Cortex of kidney (tissue), 1 donor: ENCODE measurements around the gene ITGA6.

Source experiments
- DNase-seq: peaks from one replicate; lab custom pipeline; 2025; lab: John Stamatoyannopoulos, UW

ITGA6 gene

DNA sequence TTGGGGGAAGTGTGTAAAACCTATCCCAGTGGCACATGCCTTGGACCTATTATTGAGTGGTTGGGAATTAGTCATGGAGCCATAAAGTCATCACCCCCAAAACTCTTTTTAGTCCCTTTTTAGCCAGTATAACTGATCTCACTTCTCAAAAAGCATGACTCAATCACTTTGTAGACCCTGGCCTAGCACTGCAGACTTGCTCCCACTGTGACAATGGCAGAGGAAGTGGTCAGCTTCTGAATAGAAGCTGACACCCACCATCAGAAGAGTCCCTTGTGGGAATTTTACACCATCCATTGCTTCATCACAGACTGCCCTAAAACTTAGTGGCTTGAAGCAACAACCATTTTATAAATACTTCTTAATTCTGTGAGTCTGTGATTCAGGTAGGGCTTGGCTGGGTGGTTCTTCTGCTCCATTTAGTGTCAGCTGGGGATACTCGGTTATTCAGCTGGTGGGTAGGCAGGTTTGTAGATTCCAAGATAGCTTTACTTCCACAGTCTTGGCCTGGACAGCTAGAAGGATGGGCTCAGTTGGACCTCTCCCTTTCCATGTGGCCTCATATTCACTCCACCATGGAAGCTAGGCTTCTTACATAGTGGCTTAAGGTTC lies 10.8 kb upstream of the ITGA6 start:
- DNase-seq = no peak

DNA sequence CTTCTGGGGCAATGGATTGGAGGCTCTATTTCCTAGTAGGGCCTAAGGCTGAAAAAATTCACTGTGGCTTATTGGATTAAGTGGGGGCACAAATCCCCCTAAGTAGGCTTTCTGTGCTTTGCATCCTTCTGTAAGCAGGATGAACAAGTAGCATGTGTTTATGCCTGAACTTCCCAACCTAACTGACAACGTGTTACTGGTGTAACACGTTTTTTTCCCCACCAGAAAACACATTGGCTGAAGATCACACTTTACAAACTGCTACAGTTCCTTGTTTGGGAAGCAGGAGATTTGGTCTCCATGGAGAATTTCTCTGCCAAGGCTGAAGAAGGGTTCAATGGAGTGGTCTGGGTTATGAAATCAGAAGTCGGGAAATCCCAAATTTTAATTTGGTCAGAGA lies 7.2 kb upstream of the ITGA6 start:
- no peak for DNase-seq

DNA sequence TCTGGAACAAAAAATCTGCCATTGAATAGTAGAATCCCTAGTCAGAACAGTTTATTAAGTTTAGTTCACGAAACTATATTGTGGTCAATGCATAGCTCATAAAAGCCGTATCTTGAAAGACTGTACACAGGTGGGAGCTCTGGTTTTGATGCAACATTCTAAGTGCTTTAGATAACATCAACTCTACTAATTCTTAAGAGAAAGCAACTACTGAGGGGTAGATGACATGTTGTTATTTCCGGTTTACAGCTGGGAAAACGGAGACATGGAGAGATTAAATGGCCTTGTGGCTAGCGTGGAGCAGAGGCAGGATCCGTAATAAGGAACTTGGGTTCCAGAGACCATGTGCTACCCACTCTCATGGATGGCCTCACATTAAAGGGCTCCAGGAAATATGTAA lies 4.2 kb upstream of the ITGA6 start:
- no peak for DNase-seq

DNA sequence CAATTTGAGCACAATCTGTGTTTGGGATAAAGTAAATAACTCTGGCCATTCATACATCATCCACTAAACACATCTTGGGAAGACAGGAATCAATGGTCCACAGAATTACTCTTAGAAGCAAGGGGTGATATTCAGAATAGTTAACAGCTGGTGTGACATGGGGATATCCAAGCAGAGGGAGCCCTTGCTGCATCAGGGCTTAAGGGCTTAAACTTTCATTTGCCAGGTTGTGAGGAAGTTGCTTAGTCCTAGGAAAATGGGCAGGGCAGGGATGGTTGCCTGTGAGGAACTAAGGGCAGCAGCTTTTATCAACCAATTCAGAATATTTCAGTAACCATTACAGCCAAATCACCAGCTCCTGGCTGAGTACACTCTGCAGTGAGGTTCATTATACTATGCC lies 2.0 kb upstream of the ITGA6 start:
- DNase-seq = no peak

DNA sequence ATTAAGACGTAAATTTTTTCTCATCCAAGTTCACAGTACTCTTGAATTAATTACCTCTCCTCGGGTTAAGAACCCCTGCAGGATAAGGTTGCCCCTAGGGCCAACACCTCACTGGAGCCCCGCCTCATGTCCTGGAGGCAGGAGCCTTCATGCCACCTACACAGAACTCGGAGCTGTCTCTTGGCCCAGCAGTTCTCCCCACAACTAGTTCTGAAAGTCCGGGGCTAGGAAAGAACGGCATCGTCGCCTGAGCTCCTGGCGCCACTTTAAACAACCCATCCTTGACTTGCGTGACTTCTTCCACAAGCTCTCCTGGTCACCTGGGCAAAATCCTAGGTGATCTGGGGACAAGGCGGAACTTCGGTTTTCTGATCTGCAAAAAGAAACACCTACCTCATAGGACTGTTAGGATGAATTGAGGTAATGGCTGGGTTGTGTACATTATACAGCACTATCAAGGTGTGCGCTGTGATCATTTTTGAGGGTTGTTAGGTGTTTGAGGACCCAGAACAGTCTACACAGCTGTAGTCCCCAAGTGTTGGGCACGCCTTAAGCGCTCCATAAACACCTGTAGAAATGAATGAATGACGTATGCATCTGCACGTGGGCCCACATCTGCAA lies 641 bp upstream of the ITGA6 start:
- no peak for DNase-seq

DNA sequence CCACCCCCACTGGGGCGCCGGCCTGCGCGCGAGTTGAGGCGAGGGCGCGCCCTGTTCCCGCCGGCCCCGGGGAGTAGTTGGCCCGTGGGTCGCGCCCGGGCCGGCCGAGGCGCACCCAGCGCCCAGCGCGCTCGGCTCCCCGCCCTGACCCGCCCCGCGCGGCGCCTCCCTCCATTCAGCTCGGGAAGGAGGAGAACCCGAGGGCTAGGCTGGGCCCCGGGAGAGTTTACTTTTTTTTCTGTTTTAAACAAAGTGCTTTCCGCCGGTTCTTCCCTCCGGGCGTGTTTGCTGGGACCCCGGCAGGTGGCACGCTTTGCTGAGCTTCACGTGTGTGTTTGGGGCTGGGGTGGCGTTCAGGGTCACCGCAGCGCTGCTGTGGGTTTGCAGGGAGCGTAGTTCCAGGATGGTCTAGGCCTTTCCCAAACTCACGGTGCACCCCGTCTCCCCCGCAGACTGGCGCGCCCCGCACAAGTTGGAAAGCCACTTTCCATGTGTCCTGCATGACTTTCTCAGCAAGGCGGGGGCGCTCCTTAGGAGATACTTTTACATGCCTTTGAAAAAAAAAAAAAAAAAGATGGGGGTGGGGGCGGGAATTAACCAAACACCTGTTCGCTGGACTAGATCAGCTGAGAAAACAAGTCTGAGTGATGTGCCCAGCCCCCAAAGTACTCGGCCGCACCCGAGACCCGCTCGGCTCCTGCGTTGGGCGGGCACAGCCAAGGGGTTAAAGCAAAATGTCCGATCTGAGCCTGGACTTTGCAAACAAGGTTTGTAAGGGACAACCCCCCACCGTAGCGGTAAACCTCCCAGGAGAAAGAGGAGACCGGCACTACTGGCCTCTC lies 825 bp downstream of the ITGA6 start:
- DNase-seq = peak; percentile 7

DNA sequence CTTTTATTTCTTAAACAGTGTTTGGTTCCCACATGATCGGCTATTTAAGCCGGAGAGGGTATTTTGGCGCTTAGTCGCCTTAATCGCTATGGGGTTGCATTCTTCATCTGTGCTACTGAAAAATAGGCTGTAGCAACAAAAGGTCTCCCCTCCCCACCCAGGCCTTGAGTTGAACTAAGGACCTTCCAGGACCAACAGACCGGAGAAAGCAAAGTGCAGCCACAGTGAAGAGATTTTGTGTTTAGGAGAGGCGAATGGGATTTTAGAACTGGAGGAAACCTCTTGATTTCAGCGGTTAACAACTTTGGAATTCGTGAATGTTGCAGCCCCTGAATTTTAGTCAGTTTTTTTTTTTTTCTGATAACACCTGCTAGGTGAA lies 1.4 kb downstream of the ITGA6 start:
- no peak for DNase-seq

DNA sequence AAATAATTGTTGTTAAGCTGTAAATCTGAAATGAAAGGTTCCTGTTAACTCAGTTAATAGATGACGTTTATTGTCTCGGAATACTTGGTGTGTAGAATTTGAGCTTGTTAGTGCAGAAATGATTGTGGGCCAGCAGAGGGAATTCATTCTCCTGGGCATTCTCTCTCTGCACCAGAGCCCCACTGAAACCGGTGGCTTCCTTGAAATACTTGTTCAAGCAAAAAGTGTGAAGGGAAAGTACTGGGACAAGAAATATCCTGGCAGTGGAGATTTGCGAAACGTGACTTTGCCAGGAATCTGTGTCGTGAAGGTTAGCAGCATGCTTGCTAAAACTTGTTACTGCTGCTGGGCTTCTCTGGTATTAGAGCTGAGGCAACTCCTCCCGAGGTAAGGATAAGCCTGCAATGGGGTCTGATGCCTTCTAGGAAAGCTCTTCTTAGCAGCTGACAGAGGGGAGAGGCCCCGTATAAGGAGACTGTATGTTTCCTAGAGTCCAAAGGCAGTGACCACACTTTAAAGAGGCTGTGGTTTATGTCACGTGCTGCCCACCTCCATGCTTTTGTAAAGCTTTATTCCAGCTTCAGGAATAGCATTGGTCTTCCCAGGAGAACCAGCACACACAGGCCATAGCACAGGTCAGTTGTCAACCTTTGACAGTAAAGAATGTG lies 2.0 kb downstream of the ITGA6 start:
- no peak for DNase-seq

DNA sequence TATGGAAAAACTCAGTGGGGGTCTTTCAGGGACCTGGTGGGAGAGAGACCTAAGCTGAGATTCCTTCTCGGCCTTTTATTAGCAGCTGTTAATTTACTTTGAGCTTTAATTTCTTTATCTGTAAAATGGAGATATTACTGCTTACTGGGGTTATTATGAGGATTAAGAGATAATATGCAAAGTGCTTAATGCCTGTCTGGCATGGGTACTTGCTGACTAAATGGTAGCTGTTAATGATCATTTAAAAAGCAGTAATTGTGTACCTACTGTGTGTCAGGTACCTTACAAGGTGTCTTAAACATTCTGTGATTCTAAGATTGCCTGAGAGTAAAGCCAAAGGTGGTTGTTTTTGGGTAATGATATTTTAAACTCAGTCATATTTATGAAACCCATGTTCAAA lies 2.6 kb downstream of the ITGA6 start:
- no peak for DNase-seq

DNA sequence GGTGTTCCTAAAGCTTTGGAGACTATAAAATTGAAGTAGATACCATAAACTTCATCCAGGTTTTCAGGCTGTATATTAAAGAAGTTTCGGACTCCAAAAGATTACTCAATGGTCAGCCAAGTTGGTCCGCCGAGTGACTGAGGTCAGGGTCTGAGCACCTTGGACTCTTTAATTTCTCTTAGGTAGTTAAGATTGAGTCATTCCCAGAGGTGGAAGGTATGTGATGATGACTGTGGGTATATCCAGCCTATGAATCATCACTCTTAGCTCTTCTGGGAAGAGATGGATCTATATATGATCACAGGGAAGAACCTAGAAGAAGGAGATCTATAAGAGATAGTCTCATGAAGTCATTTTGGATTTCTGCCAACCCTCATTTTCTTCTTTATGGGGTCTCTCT lies 3.3 kb downstream of the ITGA6 start:
- DNase-seq = no peak

DNA sequence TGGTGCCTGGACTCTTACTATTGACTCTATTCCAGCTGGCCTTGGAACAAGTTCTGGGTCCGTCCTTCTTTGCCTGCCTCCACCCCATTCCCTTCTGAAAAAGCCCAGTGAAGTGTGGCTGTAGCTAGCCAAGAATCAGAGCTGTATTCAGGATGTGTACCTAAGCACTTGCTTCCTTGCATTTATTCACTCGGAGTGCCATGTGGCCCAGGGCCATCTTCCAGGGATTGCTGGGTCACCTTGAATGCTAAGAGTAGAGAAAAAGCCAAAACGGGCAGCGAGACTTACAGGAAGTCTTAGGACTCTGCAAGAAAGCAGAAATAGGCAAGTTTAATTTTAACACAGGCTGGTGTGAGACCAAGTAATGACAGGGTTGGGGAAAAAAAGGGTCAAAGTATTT lies 4.1 kb downstream of the ITGA6 start:
- no peak for DNase-seq

DNA sequence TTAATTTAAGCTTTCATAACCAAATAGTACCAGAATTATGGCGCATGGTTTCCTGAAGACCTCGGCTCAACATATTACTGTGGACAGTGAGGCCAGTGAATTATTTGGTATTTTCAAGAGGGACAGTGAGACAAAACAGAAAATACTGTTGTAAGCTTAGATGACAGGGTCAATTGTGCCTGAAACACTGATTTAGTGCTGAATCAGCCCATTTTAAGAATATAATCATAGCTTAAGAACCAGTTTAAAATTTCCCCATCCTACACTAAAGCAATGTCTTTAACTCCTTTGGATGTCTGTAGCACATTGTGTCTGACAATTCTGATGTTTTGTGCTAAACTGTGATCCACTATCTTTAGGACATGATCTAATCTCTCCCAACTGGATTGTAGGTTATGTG lies 4.6 kb downstream of the ITGA6 start:
- no peak for DNase-seq

DNA sequence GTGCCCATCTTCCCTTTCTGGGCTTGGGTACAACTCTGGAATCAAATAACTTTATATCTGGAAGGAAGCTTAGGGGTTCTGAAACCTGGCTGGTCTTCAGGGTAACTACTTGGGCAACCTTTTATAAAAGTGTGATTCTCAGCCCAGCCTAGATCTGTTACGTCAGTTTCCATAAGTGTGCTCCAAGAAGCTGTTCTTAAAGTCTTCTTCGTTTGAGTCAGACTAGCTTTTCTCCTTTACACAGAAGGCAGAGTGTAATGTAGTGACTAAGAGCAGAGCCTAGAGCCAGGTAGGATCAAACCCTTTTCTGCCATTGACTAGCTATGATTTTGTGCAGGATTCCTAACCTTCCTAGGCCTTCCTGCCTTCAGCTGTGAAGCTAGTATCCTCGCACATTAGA lies 5.8 kb downstream of the ITGA6 start:
- DNase-seq = no peak

DNA sequence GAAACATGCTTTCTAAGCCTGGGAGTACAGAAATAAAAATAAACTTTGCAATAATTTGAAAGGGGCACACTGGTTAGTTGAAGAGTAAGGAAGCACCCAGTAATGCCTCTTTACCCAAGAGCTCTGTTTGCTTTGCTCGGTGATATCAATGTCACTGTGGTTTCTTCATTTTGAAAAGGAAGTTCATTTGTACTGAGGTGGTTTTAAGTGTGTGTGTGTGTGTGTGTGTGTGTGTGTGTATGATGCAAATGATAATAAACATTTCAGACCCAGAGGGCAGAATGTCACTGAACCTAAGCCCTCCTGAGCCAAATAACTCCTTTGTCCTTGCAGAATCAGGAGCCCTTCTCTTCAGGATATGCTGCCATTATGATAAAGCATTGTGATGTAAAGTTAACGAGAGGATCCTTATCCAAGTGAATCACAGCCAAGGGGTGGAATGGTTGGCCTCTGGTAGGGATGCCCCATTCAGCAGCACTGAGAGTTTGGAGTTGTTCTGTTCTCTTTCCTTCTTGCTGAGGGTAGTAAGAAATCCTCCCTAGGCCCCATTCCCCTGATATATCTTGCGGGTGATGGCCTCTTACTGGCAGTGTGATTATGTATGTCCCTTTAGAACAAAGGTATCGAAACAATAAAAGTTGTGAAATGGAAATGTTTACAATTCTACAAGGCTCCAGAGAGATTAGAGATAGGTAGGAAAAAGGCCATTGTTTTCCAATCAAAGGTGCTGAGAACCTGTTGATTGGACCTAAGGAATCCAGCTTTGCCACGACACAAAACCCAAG lies 7.6 kb downstream of the ITGA6 start:
- DNase-seq = no peak

DNA sequence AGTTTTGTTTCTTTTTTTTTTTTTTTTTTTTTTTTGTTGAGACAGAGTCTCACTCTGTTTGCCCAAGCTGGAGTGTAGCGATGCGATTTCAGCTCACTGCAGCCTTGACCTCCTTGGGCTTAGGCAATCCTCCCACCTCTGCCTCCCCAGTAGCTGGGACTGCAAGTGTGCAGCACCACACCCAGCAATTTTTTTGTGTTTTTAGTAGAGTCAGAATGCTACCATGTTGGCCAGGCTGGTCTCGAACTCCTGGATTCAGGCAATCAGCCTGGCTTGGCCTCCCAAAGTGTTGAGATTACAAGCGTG lies 8.2 kb downstream of the ITGA6 start:
- no peak for DNase-seq

DNA sequence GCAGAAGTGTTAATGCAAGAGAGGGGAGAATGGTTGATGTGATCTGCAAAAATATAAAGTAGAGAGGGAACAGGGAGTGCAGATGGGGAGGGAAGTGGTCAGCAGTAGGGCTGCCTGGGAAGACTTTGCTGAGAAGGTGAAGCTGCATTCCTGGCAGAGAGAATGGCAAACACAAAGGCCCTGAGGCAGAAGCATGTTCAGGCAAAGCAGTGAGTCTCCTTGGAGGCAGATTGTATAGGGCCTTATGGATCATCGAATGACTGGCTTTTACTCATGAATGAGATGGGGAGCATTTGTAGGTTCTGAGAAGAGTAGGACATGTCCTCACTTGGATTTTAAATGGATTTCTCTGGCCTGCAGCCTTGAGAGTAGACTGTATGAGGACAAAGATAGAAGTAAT lies 9.5 kb downstream of the ITGA6 start:
- DNase-seq = no peak

DNA sequence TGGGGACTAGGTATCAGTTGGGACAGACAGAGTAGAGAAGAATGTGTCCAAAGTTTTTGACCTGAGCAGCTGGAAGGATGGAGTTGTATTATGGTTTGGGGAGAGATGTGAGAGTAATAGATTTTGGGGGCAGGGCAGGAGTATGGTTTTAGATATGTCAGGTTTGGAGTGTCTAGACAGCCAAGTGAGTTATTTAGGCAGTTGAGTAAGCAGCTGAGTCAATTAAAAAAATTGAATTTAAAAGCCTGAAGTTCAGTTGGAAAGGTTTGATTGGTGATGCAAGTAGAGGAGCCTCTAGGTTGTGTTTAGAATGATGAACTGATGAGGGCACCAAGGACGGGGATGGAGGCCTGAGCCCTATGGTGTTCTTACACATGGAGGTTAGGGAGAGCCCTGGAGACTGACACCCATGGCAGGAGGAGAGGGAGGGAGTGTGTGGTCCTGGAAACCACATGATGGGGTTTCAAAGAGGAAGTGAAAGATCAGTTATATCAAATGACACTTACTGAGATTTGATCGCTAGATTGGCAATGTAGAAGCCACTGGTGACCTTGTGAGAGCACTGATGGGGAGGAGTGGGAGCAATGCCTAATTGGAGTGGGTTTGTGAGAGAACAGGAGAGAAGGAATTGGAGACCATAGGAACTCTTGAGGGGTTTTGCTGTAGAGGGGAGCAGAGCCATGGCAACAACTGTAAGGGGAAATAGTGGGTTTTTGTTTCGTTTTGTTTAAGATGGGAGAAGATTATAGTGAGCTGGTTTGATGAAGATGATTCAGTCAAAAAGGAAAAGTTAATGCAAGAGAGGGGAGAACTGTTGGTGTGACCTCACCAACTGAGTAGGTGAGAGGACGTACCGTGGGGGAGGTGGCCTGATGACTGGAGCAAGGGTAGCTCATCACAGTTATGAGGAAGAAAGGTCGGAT lies 10.3 kb downstream of the ITGA6 start:
- DNase-seq = no peak

DNA sequence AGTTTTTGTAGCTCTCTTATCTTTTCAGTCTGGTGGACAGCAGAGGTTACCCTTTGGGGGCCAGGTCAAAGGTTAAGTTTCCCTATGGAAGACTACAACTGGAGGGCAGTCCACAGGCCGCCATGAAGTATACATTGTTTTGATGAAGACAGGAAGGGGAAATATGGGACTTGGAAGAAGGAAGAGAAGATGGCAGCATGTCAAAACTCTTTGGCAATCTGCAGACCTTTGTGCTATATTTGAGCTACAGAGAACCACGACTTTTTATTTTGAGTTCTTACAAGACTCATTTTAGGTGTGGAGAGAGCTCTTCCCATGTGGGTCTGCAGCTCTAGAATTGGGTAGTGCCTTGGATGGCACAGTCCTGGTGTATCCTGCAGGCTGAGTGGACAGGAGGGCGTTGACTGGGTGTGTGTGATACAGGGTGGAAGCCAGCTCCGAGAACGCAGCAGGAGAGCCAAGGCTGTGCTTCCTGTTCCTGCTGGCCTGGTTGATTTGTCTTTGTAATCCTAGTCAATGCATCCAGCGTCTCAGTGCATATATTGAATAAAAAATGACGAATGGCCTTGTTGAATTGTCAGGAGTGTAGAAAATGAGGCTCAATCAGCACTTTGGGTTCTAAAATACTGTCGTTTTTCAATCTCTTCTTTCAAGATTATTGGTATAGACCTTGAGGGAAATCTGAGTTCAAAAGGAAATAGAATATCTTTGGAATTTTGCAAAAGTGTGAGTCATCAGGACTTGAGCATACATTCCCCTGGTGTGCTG lies 11.5 kb downstream of the ITGA6 start:
- DNase-seq = no peak

DNA sequence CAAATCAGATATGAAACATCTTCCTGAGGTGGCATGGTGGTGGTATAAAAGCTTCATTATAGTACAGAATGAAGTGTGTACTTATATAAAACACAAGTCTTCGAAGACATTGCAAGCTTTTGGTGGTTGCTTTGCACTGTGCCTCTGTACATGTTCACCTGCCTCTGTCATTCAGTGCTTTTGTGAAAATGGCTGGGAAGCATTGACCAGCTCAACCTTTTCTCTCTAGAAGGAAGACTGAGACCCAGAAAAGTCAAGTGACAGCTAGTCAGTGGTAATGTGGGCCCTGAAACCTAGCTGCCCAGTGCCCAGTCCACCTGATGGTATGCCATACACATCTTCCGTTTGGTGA lies 12.1 kb downstream of the ITGA6 start:
- DNase-seq = no peak

DNA sequence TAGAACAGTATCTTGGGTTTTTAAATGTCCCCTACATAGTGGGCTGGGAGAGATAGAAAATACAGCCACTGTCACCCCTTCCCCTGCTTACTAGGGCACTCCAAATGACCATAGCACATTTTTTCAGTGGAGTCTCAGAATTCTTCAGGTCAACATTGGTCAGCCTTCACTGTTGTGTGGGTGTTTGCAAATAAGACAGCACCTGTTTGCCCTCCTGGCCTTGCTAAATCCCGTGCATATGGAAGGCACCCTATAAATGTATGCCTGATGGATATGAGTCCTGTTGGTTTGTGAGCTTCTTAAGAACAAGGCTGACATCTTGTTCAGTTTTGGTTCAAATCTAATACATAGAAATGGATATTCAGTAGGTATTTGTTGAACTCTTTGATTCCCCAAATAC lies 12.5 kb downstream of the ITGA6 start:
- DNase-seq = no peak

DNA sequence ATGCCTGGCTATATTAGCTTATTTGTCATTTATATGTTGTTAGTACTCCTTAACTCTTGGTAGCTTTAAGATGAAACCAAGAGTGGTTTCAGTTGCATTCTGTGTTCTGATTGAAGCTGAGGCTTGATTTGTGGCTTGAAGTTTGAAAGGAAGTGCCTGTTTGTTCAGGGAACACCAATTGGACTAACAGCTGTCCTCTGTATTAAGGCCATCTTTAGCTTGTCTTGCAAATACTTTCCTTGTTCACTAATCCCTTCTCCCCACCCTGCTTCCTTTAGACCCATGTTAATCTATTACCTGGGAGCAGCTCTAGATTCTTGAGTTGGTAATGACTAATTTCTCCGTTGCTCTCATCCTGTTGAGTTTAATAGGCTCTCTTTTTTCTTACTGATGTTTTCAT lies 13.4 kb downstream of the ITGA6 start:
- DNase-seq = no peak
